SKM-1 treated with dmso at 0.1 percent for 144 hours (cell line): Measurements from ENCODE around the gene CHD3.
A peak's percentile ranks its signal among the peaks of the same experiment; 100 is the strongest.

ENCODE experiments used
- DNase-seq: peaks from one replicate; lab custom pipeline; 2025; ENCODE audit not compliant: unreplicated experiment; lab: John Stamatoyannopoulos, UW

Gene CHD3

GRCh38 chr17:7864995-7865650, 23.5 kb upstream of the CHD3 start:
- no peak for DNase-seq

- peak; percentile 46 for DNase-seq
These were observed 20.7 kb upstream of the CHD3 start for GRCh38 chr17:7867881-7868329.

- DNase-seq = no peak
These were observed 15.5 kb upstream of the CHD3 start for GRCh38 chr17:7873051-7873450.

GRCh38 chr17:7875804-7876370, 12.7 kb upstream of the CHD3 start:
- no peak for DNase-seq

GRCh38 chr17:7878234-7878633, 10.4 kb upstream of the CHD3 start:
- DNase-seq = no peak

GRCh38 chr17:7880076-7880868, 8.3 kb upstream of the CHD3 start:
- no peak for DNase-seq

GRCh38 chr17:7881276-7882054, 7.1 kb upstream of the CHD3 start:
- no peak for DNase-seq

- DNase-seq = no peak
These were observed 6.5 kb upstream of the CHD3 start for GRCh38 chr17:7882068-7882467.

- DNase-seq = no peak
These were observed 6.0 kb upstream of the CHD3 start for GRCh38 chr17:7882629-7883028.

- DNase-seq = no peak
These were observed 4.7 kb upstream of the CHD3 start for GRCh38 chr17:7883781-7884386.

- DNase-seq = no peak
These were observed 3.8 kb upstream of the CHD3 start for GRCh38 chr17:7884581-7885366.

GRCh38 chr17:7885367-7886226, 3.0 kb upstream of the CHD3 start:
- no peak for DNase-seq

- DNase-seq = no peak
These were observed 2.2 kb upstream of the CHD3 start for GRCh38 chr17:7886227-7887037.

GRCh38 chr17:7887038-7887481, 1.5 kb upstream of the CHD3 start:
- no peak for DNase-seq

- DNase-seq = peak; percentile 19
These were observed 956 bp upstream of the CHD3 start for GRCh38 chr17:7887482-7888183.

- DNase-seq = no peak
These were observed 772 bp downstream of the CHD3 start for GRCh38 chr17:7889166-7889955.
